ENCODE measurements around the gene ABCC4. TPM values are rescaled to one million over a fixed set of nuclear protein-coding genes. Genes with fewer than 3 reads are reported as not detected.

Gene ABCC4
- total RNA-seq, 1 donor from 2014 or later, result 21.8 TPM

DNA sequence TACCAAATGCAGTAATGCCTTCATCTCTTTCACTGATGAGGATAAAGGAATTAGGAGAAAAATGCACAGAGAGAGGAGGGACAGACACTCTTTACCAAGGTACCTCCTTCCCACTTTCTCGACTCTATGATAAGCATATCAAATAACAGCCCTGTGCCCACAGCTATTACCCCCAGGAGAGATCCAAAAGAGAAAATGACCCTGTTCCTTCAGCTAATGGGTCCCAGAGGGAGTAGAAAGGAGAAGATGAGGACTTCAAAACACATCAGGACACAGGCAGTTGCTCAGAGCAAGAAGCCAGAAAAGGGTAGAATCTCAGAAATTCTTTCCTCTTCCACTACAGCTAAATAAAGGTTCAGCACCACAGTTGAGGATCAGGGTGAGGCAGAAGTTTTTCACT lies 80.6 kb downstream of the ABCC4 start:
- no peaks in the 10 kb centered on the region for H3K9me3 Mint-ChIP-seq
- H3K4me3 Mint-ChIP-seq, result no peak overlapping the region
- DNase-seq (ENCODE audit: low read depth, low spot score), result no peak
- H3K27ac Mint-ChIP-seq (ENCODE audit: unreplicated experiment), result no peak overlapping the region
- TF ChIP-seq, protein P1, sequence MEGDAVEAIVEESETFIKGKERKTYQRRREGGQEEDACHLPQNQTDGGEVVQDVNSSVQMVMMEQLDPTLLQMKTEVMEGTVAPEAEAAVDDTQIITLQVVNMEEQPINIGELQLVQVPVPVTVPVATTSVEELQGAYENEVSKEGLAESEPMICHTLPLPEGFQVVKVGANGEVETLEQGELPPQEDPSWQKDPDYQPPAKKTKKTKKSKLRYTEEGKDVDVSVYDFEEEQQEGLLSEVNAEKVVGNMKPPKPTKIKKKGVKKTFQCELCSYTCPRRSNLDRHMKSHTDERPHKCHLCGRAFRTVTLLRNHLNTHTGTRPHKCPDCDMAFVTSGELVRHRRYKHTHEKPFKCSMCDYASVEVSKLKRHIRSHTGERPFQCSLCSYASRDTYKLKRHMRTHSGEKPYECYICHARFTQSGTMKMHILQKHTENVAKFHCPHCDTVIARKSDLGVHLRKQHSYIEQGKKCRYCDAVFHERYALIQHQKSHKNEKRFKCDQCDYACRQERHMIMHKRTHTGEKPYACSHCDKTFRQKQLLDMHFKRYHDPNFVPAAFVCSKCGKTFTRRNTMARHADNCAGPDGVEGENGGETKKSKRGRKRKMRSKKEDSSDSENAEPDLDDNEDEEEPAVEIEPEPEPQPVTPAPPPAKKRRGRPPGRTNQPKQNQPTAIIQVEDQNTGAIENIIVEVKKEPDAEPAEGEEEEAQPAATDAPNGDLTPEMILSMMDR (conservative IDR thresholded peaks at IDR 0.05), result no peak
- no peaks in the 10 kb centered on the region for H3K27me3 Mint-ChIP-seq (ENCODE audit: low read depth)
- peaks cover 3% of the 10 kb centered on the region for H3K36me3 Mint-ChIP-seq (ENCODE audit: low read depth)
- no peaks in the 10 kb centered on the region for H3K4me1 Mint-ChIP-seq

DNA sequence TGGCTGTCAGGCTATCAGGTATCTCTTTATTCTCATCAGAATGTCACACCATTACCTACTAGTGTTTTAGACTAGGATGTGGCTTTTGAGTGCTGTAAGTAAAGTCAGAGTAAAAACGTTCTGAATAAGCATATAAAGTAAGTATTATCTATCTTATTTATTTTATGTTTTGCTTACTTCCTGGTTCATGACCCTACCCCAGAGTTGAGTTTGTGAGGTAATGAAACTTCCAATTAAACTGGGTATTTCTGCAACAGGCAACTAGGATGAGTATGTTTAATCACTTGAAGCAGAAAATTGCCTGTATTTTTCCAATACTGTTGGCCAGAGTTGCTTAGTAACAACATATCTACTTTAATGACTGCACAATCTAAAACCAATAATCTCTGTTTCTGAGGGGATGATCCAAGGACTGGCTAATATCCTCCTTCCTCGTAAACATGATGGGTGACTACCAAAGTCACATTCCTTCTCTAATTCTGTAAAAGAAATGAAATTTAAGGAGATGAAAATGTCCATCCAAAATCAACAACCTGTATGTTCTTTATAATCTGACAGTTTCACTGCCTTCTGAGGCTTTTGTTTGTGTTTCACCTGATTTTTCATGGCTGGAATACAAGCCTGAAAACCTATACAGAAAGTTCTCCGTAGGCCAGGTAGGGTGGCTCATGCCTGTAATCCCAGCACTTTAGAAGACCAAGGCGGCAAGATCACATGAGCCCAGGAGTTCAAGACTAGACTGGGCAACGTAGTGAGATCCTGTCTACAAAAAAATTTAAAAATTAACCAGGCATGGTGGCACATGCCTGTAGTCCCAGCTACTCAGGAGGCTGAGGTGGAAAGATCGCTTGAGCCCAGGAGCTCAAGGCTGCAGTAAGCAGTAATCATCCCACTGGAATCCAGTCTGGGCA lies 83.1 kb downstream of the ABCC4 start:
- H3K27me3 Mint-ChIP-seq (ENCODE audit: low read depth), result no peaks in the 10 kb centered on the region
- H3K4me1 Mint-ChIP-seq, result no peaks in the 10 kb centered on the region
- H3K9me3 Mint-ChIP-seq, result no peaks in the 10 kb centered on the region
- H3K36me3 Mint-ChIP-seq (ENCODE audit: low read depth), result peaks cover 6% of the 10 kb centered on the region
- TF ChIP-seq, protein P1 (conservative IDR thresholded peaks at IDR 0.05), result no peak
- no peak overlapping the region for H3K4me3 Mint-ChIP-seq
- no peak for DNase-seq (ENCODE audit: low read depth, low spot score)
- H3K27ac Mint-ChIP-seq (ENCODE audit: unreplicated experiment), result no peak overlapping the region

DNA sequence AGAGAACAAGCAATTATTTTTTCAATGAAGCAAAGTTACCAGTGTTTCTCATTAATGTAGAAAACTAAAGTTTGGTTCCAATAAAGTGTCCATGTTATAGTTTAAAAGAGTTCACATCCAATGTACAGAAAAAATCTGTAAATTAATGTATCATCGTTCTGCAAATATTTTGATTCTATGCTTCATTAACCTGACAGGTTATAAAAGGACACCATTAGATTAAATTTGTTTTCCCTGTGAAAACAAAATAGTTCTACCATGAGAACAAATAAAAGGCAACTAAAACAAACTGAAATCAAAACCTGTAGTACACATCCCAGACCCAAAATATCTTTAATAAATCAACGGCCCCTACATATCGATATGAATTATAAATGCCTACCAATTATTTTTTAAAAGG lies 85.1 kb downstream of the ABCC4 start:
- H3K4me3 Mint-ChIP-seq, result no peak overlapping the region
- no peak for DNase-seq (ENCODE audit: low read depth, low spot score)
- H3K27ac Mint-ChIP-seq (ENCODE audit: unreplicated experiment), result no peak overlapping the region

DNA sequence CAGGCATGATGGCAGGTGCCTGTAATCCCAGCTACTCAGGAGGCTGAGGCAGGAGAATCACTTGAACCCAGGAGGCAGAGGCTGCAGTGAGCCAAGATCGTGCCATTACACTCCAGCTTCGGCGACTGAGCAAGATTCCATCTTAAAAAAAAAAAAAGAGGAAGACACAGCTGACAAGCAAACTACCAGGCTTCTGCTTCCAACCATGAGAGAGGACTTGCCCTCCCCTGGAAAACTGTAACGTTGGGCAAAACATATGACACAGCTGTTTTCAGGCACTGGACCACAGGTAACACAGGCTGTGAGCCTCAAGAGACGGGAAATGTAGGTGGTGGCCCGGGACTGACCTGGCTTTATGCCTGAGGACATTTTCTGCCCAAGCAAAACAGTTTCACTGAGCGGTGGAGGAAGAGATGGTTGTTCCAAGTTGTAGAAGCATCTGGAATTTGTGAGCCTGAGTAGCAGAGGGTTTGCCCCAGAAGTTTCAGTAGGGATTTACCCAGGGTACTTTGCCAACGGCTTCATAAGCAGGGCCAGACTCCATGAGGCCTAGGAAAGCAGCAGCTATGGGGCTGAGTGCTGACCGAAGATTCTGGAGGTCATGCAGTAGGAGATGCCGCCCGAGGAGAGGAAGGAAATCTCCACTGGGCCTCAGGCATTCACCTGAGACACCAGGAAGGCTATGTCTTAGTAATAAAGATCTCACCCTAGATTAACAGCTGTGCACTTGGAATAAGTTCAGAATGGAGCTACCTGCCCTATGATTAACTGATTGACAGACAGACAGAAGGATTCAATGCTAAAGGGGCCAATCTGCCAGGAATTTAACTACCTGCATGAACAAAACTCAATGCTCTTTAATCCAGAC lies 88.0 kb downstream of the ABCC4 start:
- H3K27me3 Mint-ChIP-seq (ENCODE audit: low read depth), result no peaks in the 10 kb centered on the region
- H3K4me3 Mint-ChIP-seq, result no peak overlapping the region
- peaks cover 9% of the 10 kb centered on the region for H3K36me3 Mint-ChIP-seq (ENCODE audit: low read depth)
- peak overlapping the region; percentile 89 for H3K27ac Mint-ChIP-seq (ENCODE audit: unreplicated experiment)
- TF ChIP-seq, protein P1 (conservative IDR thresholded peaks at IDR 0.05), result no peak
- H3K4me1 Mint-ChIP-seq, result peaks cover 10% of the 10 kb centered on the region
- DNase-seq (ENCODE audit: low read depth, low spot score), result no peak
- H3K9me3 Mint-ChIP-seq, result no peaks in the 10 kb centered on the region

More for the DNA sequence above, 85.1 kb downstream of the ABCC4 start:
- no peaks in the 10 kb centered on the region for H3K4me1 Mint-ChIP-seq
- H3K27me3 Mint-ChIP-seq (ENCODE audit: low read depth), result no peaks in the 10 kb centered on the region
- H3K36me3 Mint-ChIP-seq (ENCODE audit: low read depth), result peaks cover 9% of the 10 kb centered on the region
- TF ChIP-seq, protein P1 (conservative IDR thresholded peaks at IDR 0.05), result no peak
- no peaks in the 10 kb centered on the region for H3K9me3 Mint-ChIP-seq

DNA sequence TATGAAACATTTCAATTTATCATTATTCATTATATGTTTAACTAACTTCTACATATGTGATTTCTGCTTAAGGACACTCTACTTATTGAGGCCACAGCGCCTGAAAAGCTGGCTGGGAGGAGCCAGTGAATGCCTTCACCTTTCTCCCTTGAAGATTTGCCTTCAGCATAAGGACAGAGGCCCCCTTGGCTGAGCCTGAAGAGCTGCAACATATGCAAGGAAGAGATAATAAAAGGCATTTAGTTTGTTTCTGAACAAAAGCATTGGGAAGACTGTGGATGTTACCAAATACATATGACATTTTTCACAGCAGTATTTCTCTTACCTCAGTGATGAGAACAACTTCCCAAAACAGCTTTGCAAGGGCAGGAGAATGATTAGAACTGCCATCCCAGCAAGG lies 92.1 kb downstream of the ABCC4 start:
- Mint-ChIP-seq H3K27me3 (ENCODE audit: low read depth) (no peaks in the 10 kb centered on the region), H3K27ac (ENCODE audit: unreplicated experiment) (peak overlapping the region; percentile 90), H3K4me1 (peaks cover 25% of the 10 kb centered on the region), H3K4me3 (no peak overlapping the region), H3K9me3 (no peaks in the 10 kb centered on the region), H3K36me3 (ENCODE audit: low read depth) (peaks cover 17% of the 10 kb centered on the region)
- TF ChIP-seq, protein P1 (conservative IDR thresholded peaks at IDR 0.05), result no peak
- DNase-seq (ENCODE audit: low read depth, low spot score), result no peak
